ENCODE data around the gene HBE1.

DNA sequence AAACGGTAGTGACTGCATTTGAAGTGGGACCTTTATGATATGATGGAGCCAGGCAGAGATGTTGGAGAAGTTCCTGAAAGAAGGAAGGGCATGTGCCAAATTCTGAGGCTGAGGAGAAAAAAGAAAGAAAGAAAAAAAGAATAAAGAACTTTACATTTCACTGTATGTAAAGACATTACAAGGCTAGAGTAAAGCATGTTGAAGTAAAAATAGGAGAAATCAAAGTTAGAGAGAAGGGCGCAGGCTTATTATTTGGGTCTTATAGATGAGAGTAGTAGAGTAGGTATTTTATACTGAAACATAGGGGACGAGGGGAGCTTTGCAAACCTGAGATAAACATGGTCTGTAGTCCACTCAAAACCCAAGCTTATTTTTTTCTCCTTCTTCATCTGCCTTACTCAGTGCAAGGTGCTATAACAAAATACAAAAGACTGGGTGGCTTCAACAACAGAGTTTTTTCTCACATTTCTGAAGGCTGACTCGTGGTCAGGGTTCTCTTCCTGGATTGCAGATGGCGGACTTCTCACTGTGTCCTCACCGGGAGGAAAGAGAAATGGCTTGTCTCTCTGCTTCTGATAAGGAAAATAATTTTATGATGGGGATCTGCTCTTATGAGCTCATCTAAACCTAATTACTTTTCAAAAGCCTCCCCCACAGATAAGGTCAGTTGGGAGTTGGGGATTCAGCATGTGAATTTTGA is 22.8 kb downstream of the HBE1 start:
- TF ChIP-seq OSR1 (CRISPR knock-in tag; IDR thresholded peaks at IDR 0.05) (no peak), ZNF8 (CRISPR knock-in tag; IDR thresholded peaks at IDR 0.05) (no peak), ZNF565 (CRISPR knock-in tag; conservative IDR thresholded peaks at IDR 0.05; ENCODE audit: low read depth) (no peak), ZFP30 (CRISPR knock-in tag; IDR thresholded peaks at IDR 0.05) (no peak), BACH2 (CRISPR knock-in tag; IDR thresholded peaks at IDR 0.05; ENCODE audit: borderline replicate concordance) (no peak), RARB (CRISPR knock-in tag; IDR thresholded peaks at IDR 0.05) (no peak), TCF4 (CRISPR knock-in tag; IDR thresholded peaks at IDR 0.05; ENCODE audit: borderline replicate concordance) (no peak), PATZ1 (CRISPR knock-in tag; IDR thresholded peaks at IDR 0.05; ENCODE audit: borderline replicate concordance) (no peak)

Measured in SK-N-SH treated with all-trans-retinoic acid at 6 μM for 48 hours (cell line).